Kidney capillary endothelial cell (primary cell): ENCODE measurements around the gene ATP6V0C.
"Not testable (repeated sequence)": the region's sequence is repeated elsewhere in the genome, so short reads cannot be mapped to it uniquely, and the experiment has no call there.

Experiments
- DNase-seq: peaks from one replicate; pipeline ENCODE4 v3.0.0-alpha.2; 2018; ENCODE audit warnings: low spot score

Gene ATP6V0C

GRCh38 chr16:2528161-2529060 is 14.7 kb downstream of the ATP6V0C start:
- DNase-seq: no peak

- no peak for DNase-seq
Observed at GRCh38 chr16:2529061-2529931, 15.5 kb downstream of the ATP6V0C start.

GRCh38 chr16:2529961-2530628 is 16.3 kb downstream of the ATP6V0C start:
- DNase-seq: no peak

- no peak for DNase-seq
Observed at GRCh38 chr16:2530629-2531318, 17.0 kb downstream of the ATP6V0C start.

- no peak for DNase-seq
Observed at GRCh38 chr16:2531371-2531695, 17.6 kb downstream of the ATP6V0C start, which contains the start of gene CEMP1. TSS of gene CEMP1 (minus strand) at chr16:2531408. CDS start at chr16:2531073, 335 bp downstream.

GRCh38 chr16:2531696-2532493 is 18.1 kb downstream of the ATP6V0C start:
- DNase-seq: peak; percentile 95

- no peak for DNase-seq
Observed at GRCh38 chr16:2532494-2533141, 18.9 kb downstream of the ATP6V0C start.

GRCh38 chr16:2533142-2533755 is 19.5 kb downstream of the ATP6V0C start:
- not testable (repeated sequence) for DNase-seq

GRCh38 chr16:2533912-2534311 is 20.2 kb downstream of the ATP6V0C start:
- no peak for DNase-seq

- DNase-seq: not testable (repeated sequence)
Observed at GRCh38 chr16:2534335-2534734, 20.6 kb downstream of the ATP6V0C start.

GRCh38 chr16:2535625-2536013 is 21.9 kb downstream of the ATP6V0C start:
- no peak for DNase-seq

- peak; percentile 92 for DNase-seq
Observed at GRCh38 chr16:2537451-2538379, 24.0 kb downstream of the ATP6V0C start, which contains the start of gene PDPK1. TSS of gene PDPK1 (plus strand) at chr16:2538021. CDS start at chr16:2538113, 92 bp downstream.

- DNase-seq: not testable (repeated sequence)
Observed at GRCh38 chr16:2539192-2539844, 25.6 kb downstream of the ATP6V0C start.

GRCh38 chr16:2539845-2540458 is 26.2 kb downstream of the ATP6V0C start:
- DNase-seq: not testable (repeated sequence)

- DNase-seq: not testable (repeated sequence)
Observed at GRCh38 chr16:2540912-2541311, 27.2 kb downstream of the ATP6V0C start.

GRCh38 chr16:2541409-2541808 is 27.7 kb downstream of the ATP6V0C start:
- not testable (repeated sequence) for DNase-seq

- DNase-seq: not testable (repeated sequence)
Observed at GRCh38 chr16:2543771-2544170, 30.0 kb downstream of the ATP6V0C start.
